C4-2B (cell line): ENCODE data around the gene TRPV5.

Experiments
- ZFX ChIP-seq: fragments of 450-650 bp; IDR thresholded peaks from 2 replicates; pipeline ENCODE4 v1.6.1; 2017
- TF ChIP-seq, protein P1 (sequence below): fragments of 450-650 bp; conservative IDR thresholded peaks from 2 replicates; pipeline ENCODE4 v1.5.1; 2017; ENCODE audit warnings: mild to moderate bottlenecking

DNA sequence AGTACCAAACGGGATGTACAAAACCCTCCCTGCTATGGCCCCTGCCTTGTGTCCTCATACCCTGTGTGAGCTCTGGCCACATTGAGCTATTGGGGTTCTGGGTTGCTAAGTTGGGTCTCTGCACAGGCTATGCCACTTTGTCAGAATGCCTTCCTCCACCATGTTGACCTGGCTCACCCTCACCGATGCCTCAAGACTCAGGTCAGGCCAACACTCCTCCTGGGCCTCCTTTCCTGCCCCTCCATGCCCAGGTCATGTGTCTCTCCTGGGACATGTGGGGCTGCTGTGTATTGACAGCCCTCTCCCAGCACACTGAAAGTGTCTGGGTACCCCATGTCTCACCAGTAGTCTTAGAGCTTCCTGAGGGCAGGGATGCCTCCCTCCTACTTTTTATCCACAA, 14.6 kb downstream of the TRPV5 start:
- TF ChIP-seq, protein P1, sequence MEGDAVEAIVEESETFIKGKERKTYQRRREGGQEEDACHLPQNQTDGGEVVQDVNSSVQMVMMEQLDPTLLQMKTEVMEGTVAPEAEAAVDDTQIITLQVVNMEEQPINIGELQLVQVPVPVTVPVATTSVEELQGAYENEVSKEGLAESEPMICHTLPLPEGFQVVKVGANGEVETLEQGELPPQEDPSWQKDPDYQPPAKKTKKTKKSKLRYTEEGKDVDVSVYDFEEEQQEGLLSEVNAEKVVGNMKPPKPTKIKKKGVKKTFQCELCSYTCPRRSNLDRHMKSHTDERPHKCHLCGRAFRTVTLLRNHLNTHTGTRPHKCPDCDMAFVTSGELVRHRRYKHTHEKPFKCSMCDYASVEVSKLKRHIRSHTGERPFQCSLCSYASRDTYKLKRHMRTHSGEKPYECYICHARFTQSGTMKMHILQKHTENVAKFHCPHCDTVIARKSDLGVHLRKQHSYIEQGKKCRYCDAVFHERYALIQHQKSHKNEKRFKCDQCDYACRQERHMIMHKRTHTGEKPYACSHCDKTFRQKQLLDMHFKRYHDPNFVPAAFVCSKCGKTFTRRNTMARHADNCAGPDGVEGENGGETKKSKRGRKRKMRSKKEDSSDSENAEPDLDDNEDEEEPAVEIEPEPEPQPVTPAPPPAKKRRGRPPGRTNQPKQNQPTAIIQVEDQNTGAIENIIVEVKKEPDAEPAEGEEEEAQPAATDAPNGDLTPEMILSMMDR = no peak
- no peak for TF ChIP-seq ZFX
